ENCODE measurements around the gene KCNE4.

KCNE4 gene

GRCh38 chr2:223102040-223102400 lies 50.0 kb downstream of the KCNE4 start:
- Histone ChIP-seq H3K4me1 (ENCODE audit: control insufficient read depth, insufficient read depth, low read length) (peaks cover 7% of the 10 kb centered on the region), H3K27me3 (ENCODE audit: control insufficient read depth, insufficient read depth, low read length) (no peaks in the 10 kb centered on the region), H3K27ac (ENCODE audit: low read depth, low read length) (no peak overlapping the region), H3K9ac (ENCODE audit: low read depth, low read length) (no peak overlapping the region), H3K9me3 (ENCODE audit: control insufficient read depth, insufficient read depth, low read length) (no peaks in the 10 kb centered on the region), H3K4me3 (ENCODE audit: low read depth, low read length) (no peak overlapping the region), H3K36me3 (ENCODE audit: control insufficient read depth, insufficient read depth, low read length) (no peaks in the 10 kb centered on the region)

- no peaks in the 10 kb centered on the region for H3K36me3 ChIP-seq (ENCODE audit: control insufficient read depth, insufficient read depth, low read length)
- peaks cover 7% of the 10 kb centered on the region for H3K4me1 ChIP-seq (ENCODE audit: control insufficient read depth, insufficient read depth, low read length)
- no peak overlapping the region for H3K27ac ChIP-seq (ENCODE audit: low read depth, low read length)
- H3K9ac ChIP-seq (ENCODE audit: low read depth, low read length): no peak overlapping the region
- no peak overlapping the region for H3K4me3 ChIP-seq (ENCODE audit: low read depth, low read length)
- H3K9me3 ChIP-seq (ENCODE audit: control insufficient read depth, insufficient read depth, low read length): no peaks in the 10 kb centered on the region
- H3K27me3 ChIP-seq (ENCODE audit: control insufficient read depth, insufficient read depth, low read length): no peaks in the 10 kb centered on the region
Observed at GRCh38 chr2:223102450-223102849, 50.5 kb downstream of the KCNE4 start.

GRCh38 chr2:223104336-223105132 lies 52.5 kb downstream of the KCNE4 start:
- no peak overlapping the region for H3K27ac ChIP-seq (ENCODE audit: low read depth, low read length)
- peaks cover 12% of the 10 kb centered on the region for H3K4me1 ChIP-seq (ENCODE audit: control insufficient read depth, insufficient read depth, low read length)
- no peak overlapping the region for H3K9ac ChIP-seq (ENCODE audit: low read depth, low read length)
- no peak overlapping the region for H3K4me3 ChIP-seq (ENCODE audit: low read depth, low read length)
- H3K9me3 ChIP-seq (ENCODE audit: control insufficient read depth, insufficient read depth, low read length): no peaks in the 10 kb centered on the region
- H3K36me3 ChIP-seq (ENCODE audit: control insufficient read depth, insufficient read depth, low read length): no peaks in the 10 kb centered on the region
- H3K27me3 ChIP-seq (ENCODE audit: control insufficient read depth, insufficient read depth, low read length): no peaks in the 10 kb centered on the region

Data from HUES48 (cell line).